Calu3 (cell line): ENCODE results near the gene SLC25A26. TPM values are rescaled to one million over a fixed set of nuclear protein-coding genes. Genes with fewer than 3 reads are reported as not detected.

ENCODE experiments used
- BruUV-seq: library from RNA; stranded (reverse); fragments of 400-500 nt; replicated peaks from 2 replicates; lab custom pipeline; 2021; lab: Mats Ljungman, UMichigan
- CTCF ChIA-PET: fragments of 300-600 bp; sonication (Branson Sonifier 250); formaldehyde crosslinking; loops from one replicate; lab custom pipeline; 2022; ENCODE audit warnings: antibody characterized with exemption; lab: Charles Lee
- DNase-seq: peaks from one replicate; pipeline ENCODE4 v3.0.0; 2022
- H3K27ac Mint-ChIP-seq: one replicate; pipeline ENCODE4 v1.8.0; 2022; ENCODE audit warnings: mixed read lengths; ENCODE audit not compliant: unreplicated experiment
- H3K27me3 Mint-ChIP-seq: one replicate; pipeline ENCODE4 v1.8.0; 2022; ENCODE audit warnings: mixed read lengths; ENCODE audit not compliant: unreplicated experiment
- H3K36me3 Mint-ChIP-seq: one replicate; pipeline ENCODE4 v1.8.0; 2022; ENCODE audit warnings: mild to moderate bottlenecking, moderate library complexity, mixed read lengths; ENCODE audit not compliant: insufficient read depth, unreplicated experiment
- H3K4me1 Mint-ChIP-seq: one replicate; pipeline ENCODE4 v1.8.0; 2022; ENCODE audit warnings: mild to moderate bottlenecking, low read depth, mixed read lengths; ENCODE audit not compliant: unreplicated experiment
- H3K4me3 Mint-ChIP-seq: one replicate; pipeline ENCODE4 v1.8.0; 2022; ENCODE audit warnings: mild to moderate bottlenecking, low read depth, moderate library complexity, mixed read lengths; ENCODE audit not compliant: unreplicated experiment
- H3K9me3 Mint-ChIP-seq: one replicate; pipeline ENCODE4 v1.8.0; 2022; ENCODE audit warnings: low read depth, mixed read lengths; ENCODE audit not compliant: unreplicated experiment
- intact Hi-C: fragments of 100-400 bp; cut with micrococcal nuclease; formaldehyde crosslinking; loops from one replicate; pipeline ENCODE4 v1.10.0; 2022; ENCODE audit not compliant: unreplicated experiment
- total RNA-seq: library from RNA; stranded (reverse); gene quantifications from 2 replicates; pipeline ENCODE4 v1.2.3, GENCODE V29; 2022
- TF ChIP-seq, protein P1 (sequence below): fragments of 200-600 bp; IDR thresholded peaks from one replicate; pipeline ENCODE4 v1.8.0; 2022; ENCODE audit warnings: antibody characterized with exemption; ENCODE audit not compliant: unreplicated experiment

Gene SLC25A26
- total RNA-seq, 1 experiment from 2014 or later: 15.8 TPM

DNA sequence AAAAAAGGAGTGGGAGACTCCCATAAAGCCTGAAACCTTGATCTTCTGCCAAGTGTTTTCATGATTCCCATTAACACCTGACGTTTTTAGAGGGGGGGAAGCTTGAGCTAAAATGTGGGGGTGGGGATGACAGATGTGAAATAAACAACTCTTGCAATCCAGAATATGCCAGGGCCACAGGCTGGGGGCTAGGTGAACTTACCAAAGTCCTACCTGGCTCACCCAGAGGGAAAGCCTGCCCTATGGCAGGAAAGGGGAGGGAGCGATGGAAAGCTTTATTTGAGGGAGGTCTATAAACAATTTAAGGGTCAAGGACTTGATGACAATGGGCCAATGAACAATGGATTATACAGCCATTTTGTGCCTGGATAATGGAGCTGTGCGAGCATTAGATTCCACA, 171.7 kb downstream of the SLC25A26 start:
- no peak overlapping the region for H3K27ac Mint-ChIP-seq
- CTCF ChIA-PET: interaction anchor here (0.6 to 0.7 kb wide), 2 partner anchors 421 to 1292 kb away, joined by 4 read pairs; no protein-coding TSS in a partner anchor
- BruUV-seq: no TSS peak

DNA sequence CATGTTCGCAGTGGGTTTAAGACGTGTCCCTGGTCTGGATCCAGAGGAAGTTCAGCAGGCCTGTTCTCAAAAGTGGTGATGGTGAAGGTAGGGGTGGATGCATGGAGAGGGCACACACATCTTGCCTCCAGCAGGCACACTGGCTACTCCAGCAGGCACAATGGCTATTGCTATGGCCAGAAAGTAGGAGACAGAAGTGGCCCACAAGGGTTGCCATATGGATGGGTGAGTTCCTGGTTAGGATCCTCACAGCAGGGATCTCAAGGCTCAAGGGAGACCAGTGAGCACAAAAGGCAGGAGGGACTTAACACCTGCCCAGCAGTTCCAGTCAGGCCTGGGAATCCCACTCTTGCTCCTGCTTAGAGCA, 172.1 kb downstream of the SLC25A26 start:
- no peaks in the 10 kb centered on the region for H3K9me3 Mint-ChIP-seq
- CTCF ChIA-PET: no interaction called here
- intact Hi-C loops: no loop called here
- no peaks in the 10 kb centered on the region for H3K4me1 Mint-ChIP-seq
- no peak for DNase-seq
- peaks cover 11% of the 10 kb centered on the region for H3K36me3 Mint-ChIP-seq
- H3K4me3 Mint-ChIP-seq: no peak overlapping the region
- no peak overlapping the region for H3K27ac Mint-ChIP-seq
- no TSS peak for BruUV-seq
- no peaks in the 10 kb centered on the region for H3K27me3 Mint-ChIP-seq
- TF ChIP-seq, protein P1, sequence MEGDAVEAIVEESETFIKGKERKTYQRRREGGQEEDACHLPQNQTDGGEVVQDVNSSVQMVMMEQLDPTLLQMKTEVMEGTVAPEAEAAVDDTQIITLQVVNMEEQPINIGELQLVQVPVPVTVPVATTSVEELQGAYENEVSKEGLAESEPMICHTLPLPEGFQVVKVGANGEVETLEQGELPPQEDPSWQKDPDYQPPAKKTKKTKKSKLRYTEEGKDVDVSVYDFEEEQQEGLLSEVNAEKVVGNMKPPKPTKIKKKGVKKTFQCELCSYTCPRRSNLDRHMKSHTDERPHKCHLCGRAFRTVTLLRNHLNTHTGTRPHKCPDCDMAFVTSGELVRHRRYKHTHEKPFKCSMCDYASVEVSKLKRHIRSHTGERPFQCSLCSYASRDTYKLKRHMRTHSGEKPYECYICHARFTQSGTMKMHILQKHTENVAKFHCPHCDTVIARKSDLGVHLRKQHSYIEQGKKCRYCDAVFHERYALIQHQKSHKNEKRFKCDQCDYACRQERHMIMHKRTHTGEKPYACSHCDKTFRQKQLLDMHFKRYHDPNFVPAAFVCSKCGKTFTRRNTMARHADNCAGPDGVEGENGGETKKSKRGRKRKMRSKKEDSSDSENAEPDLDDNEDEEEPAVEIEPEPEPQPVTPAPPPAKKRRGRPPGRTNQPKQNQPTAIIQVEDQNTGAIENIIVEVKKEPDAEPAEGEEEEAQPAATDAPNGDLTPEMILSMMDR: no peak

More for the DNA sequence above, 171.7 kb downstream of the SLC25A26 start:
- TF ChIP-seq, protein P1: no peak
- no peaks in the 10 kb centered on the region for H3K4me1 Mint-ChIP-seq
- no peak overlapping the region for H3K4me3 Mint-ChIP-seq
- peaks cover 11% of the 10 kb centered on the region for H3K36me3 Mint-ChIP-seq
- no peaks in the 10 kb centered on the region for H3K9me3 Mint-ChIP-seq
- intact Hi-C loops: no loop called here
- H3K27me3 Mint-ChIP-seq: no peaks in the 10 kb centered on the region
- DNase-seq: no peak

DNA sequence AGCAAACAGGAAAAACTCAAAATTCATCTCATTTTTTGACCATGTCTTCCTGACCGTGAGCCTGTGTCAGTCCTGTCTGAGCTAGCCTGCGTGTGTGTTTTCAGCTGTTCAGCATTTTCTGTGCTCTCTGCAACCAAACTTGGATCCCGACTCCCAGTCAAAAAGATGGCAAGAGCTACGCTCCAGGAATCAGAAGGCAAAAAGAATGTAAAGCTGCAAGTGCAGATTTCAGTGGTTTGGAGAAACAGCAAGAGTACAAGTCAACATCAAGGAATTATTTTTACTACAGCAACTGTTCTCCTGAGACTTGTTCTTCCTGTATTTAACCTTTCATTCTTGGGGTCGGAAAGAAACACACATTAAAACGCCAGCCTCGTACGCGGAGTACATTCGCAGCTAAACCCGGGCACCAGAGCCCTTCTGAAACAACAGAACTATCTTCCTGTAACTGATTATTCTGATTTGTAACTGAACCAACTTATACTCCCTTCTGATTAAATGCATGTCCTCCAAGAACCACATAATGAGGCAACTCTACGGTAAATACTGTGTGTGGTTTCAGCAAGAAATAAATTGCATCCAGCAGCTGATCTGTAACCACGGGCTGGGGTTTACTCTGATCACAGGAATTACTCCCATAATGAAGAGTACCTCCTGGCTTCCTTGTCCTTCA, 172.7 kb downstream of the SLC25A26 start:
- no peaks in the 10 kb centered on the region for H3K27me3 Mint-ChIP-seq
- H3K9me3 Mint-ChIP-seq: no peaks in the 10 kb centered on the region
- no peak overlapping the region for H3K27ac Mint-ChIP-seq
- no peaks in the 10 kb centered on the region for H3K4me1 Mint-ChIP-seq
- TF ChIP-seq, protein P1: no peak
- H3K36me3 Mint-ChIP-seq: peaks cover 11% of the 10 kb centered on the region
- no TSS peak for BruUV-seq
- CTCF ChIA-PET: no interaction called here
- intact Hi-C loops: no loop called here
- no peak overlapping the region for H3K4me3 Mint-ChIP-seq
- DNase-seq: no peak

DNA sequence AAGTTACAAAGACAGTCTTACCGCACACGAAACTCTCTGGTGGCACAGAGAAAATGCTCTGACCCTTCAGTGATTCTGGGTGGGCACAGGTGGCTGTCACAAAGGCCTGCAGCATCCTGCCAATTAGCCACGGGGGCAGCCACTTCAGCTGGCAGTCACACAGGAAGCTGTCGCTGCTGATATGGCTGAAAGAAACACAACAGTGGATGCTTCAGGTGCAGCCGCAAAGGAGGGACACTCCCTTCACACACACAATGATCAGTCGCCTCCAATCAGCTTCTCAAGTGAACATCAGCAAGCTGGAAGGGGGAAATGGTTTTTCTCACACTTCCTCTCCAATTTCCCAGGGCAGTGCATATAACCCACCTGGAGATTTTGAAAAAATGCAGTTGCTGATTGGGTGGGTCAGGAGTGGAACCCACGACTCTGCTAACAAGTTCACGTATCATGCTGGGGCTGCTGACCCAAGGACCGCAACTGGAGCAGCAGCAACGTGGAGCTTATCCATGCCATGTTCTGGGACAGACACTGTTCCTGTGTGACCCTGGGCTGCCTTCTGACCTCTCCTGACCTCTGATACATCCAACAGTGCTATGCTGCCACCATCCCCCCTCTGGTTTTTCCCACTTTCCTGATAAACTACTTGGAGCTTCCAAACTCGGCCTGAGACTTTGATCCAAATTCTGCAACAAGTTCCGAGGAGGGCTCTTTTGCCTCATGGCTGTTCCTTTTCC, 173.4 kb downstream of the SLC25A26 start:
- no peaks in the 10 kb centered on the region for H3K27me3 Mint-ChIP-seq
- TF ChIP-seq, protein P1: no peak
- H3K9me3 Mint-ChIP-seq: no peaks in the 10 kb centered on the region
- CTCF ChIA-PET: interaction anchor here (0.5 kb wide), 1 partner anchor 618 kb away, joined by 3 read pairs; no protein-coding TSS in a partner anchor
- H3K36me3 Mint-ChIP-seq: peaks cover 11% of the 10 kb centered on the region
- H3K27ac Mint-ChIP-seq: no peak overlapping the region
- no TSS peak for BruUV-seq
- intact Hi-C loops: no loop called here
- H3K4me3 Mint-ChIP-seq: no peak overlapping the region
- DNase-seq: no peak
- H3K4me1 Mint-ChIP-seq: no peaks in the 10 kb centered on the region
